K562 (cell line): ENCODE data around the gene ACOT7. TPM values are rescaled to one million over a fixed set of nuclear protein-coding genes. Genes with fewer than 3 reads are reported as not detected.

Source experiments
- ARID2 ChIP-seq: fragments of 450-650 bp; IDR thresholded peaks from 2 replicates; pipeline ENCODE4 v1.6.1; 2017; ENCODE audit warnings: antibody characterized with exemption, mild to moderate bottlenecking
- BHLHE40 ChIP-seq: IDR thresholded peaks from 2 replicates; pipeline ENCODE4 v1.6.1; 2011; ENCODE audit warnings: low read length, improper control_type of control experiment
- CTBP1 ChIP-seq: fragments of 450-650 bp; IDR thresholded peaks from 2 replicates; pipeline ENCODE4 v1.6.1; 2016; ENCODE audit warnings: borderline replicate concordance
- CXXC5 ChIP-seq: fragments of 250-450 bp; sonication (Bioruptor Pico); IDR thresholded peaks from 2 replicates; pipeline ENCODE4 v1.8.0; 2022; ENCODE audit warnings: inconsistent platforms, mild to moderate bottlenecking, moderate library complexity
- FOXA3 ChIP-seq, 2 experiments: fragments of 450-650 bp in 1 of 2; sonication (generic) in 1 of 2; formaldehyde crosslinking; IDR thresholded peaks in 1 of 2; conservative IDR thresholded peaks in 1 of 2; 2 replicates each; pipeline versions ENCODE4 v1.4.0 to v1.8.0; 2020 to 2022; ENCODE audit warnings: mild to moderate bottlenecking in 2 of 2, missing genetic modification reagents in 1 of 2
- NR2C2 ChIP-seq, 2 experiments: fragments of 200-800 bp in 1 of 2; sonication (Bioruptor generic) in 1 of 2; sonication (generic) in 1 of 2; formaldehyde crosslinking in 1 of 2; IDR thresholded peaks; 2 replicates each; pipeline versions ENCODE4 v1.6.1 to v1.8.0; 2016 to 2022; ENCODE audit warnings: mild to moderate bottlenecking in 1 of 2, missing compliant biosample characterization in 1 of 2, missing genetic modification characterization in 1 of 2, missing genetic modification reagents in 1 of 2
- PRMT5 ChIP-seq: sonication (generic); formaldehyde crosslinking; IDR thresholded peaks from 2 replicates; pipeline ENCODE4 v1.5.0; 2020; ENCODE audit warnings: missing genetic modification reagents
- SMAD3 ChIP-seq: fragments of 450-650 bp; formaldehyde crosslinking; conservative IDR thresholded peaks from 2 replicates; pipeline ENCODE4 v1.4.0; 2020; ENCODE audit warnings: mild to moderate bottlenecking
- SRSF9 ChIP-seq: fragments of 200-400 bp; formaldehyde crosslinking; IDR thresholded peaks from 2 replicates; pipeline ENCODE4 v1.6.1; 2017; ENCODE audit warnings: low read depth, low read length, borderline replicate concordance
- U2AF1 ChIP-seq: fragments of 200-400 bp; formaldehyde crosslinking; optimal IDR thresholded peaks from 2 replicates; pipeline ENCODE3; 2017; ENCODE audit warnings: mild to moderate bottlenecking, low read depth, low read length, moderate library complexity
- U2AF2 ChIP-seq: fragments of 200-400 bp; formaldehyde crosslinking; optimal IDR thresholded peaks from 2 replicates; pipeline ENCODE3; 2017; ENCODE audit warnings: low read depth, mild to moderate bottlenecking, low read length
- ZBTB8A ChIP-seq: fragments of 450-650 bp; IDR thresholded peaks from 2 replicates; pipeline ENCODE4 v1.6.1; 2018; ENCODE audit warnings: mild to moderate bottlenecking, moderate library complexity; ENCODE audit not compliant: partially characterized antibody
- ZNF76 ChIP-seq: fragments of 250-450 bp; sonication (Bioruptor Pico); IDR thresholded peaks from 2 replicates; pipeline ENCODE4 v1.4.0; 2020; ENCODE audit warnings: mild to moderate bottlenecking, moderate library complexity, borderline replicate concordance
- polyA plus RNA-seq, 8 experiments: library from polyadenylated mRNA; depleted of rRNA in 4 of 8; stranded (reverse) in 5 of 8; unstranded in 3 of 8; fragments of >200 nt; fragmentation: Nextera tagmentation in 2 of 8; fragmentation: Illumina TruSeq in 1 of 8; extraction: Ambion mirVana in 2 of 8; extraction: Trizol in 1 of 8; gene quantifications; 2 replicates each; pipeline versions ENCODE4 v1.2.1 to v1.2.3, GENCODE V29; 2011 to 2014; ENCODE audit warnings: inconsistent platforms in 1 of 8, missing spikeins in 1 of 8
- total RNA-seq, 7 experiments: library from RNA; depleted of rRNA in 6 of 7; stranded (reverse); fragments of >200 nt in 6 of 7; fragmentation: Illumina TruSeq in 2 of 7; extraction: Trizol in 2 of 7; gene quantifications; 2 replicates each; pipeline versions ENCODE4 v1.2.1 to v1.2.3, GENCODE V29; 2011 to 2021; ENCODE audit warnings: low replicate concordance in 1 of 7
- TF ChIP-seq, protein P1 (sequence below): sonication (generic); formaldehyde crosslinking; IDR thresholded peaks from 2 replicates; pipeline ENCODE4 v1.9.0; 2022; ENCODE audit warnings: mild to moderate bottlenecking, missing genetic modification reagents
- TF ChIP-seq, protein P2 (sequence below): fragments of 250-450 bp; sonication (Bioruptor Pico); IDR thresholded peaks from 2 replicates; pipeline ENCODE4 v1.4.0; 2020; ENCODE audit warnings: mild to moderate bottlenecking
- TF ChIP-seq, protein P3 (sequence below): fragments of 250-450 bp; sonication (Bioruptor Pico); IDR thresholded peaks from 2 replicates; pipeline ENCODE4 v1.4.0; 2020

Gene ACOT7
- total and polyA plus RNA-seq, 9 of the 15 experiments (the other 6 are each of a cell fraction or from before 2014, with no cell fraction given) = 7.0 to 92.6 (median 37.2) TPM

DNA sequence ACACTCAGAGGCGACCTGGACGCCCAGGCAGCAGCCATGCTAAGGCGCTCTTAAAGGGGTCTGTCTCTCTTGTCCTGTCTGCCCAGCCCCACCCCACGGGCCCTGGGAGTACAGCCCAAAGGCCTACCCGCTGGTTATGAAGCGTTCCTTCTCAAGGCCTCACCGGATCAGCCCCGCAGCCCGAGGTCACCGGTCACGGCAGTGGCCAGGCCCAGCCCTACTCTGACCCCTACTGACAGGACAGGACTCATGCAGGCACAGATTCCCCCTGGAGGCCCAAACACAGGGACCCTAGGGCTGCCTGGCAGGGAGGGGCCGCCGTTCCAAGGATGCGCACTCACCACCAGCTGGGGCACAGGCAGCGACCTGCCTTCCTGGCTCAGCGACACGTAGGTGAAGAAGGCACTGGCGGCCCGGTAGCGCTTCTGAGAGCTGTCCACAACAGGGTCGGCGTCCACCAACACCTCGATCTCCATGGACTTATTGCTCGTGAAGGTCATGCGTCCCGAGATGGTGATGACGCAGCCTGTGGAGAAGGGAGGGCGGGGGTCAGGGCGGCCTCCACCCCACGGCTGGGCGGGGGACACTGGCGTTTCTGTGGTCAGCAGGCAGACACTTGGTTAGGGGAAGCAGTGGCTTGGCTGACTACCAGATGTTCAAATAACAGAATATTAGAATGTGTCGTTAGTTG, 112.7 kb downstream of the ACOT7 start (continued):
- TF ChIP-seq SRSF9 = no peak
- no peak for TF ChIP-seq PRMT5 (CRISPR knock-in tag)
- peak; percentile 44; the same call in 1 of the 2 replicates for TF ChIP-seq CTBP1
- TF ChIP-seq U2AF1 = no peak
- TF ChIP-seq BHLHE40 = no peak
- TF ChIP-seq ARID2 = 0 out of 2 replicates have a peak, but pooled peaks have one; percentile 23
- peak; percentile 84 for TF ChIP-seq NR2C2 (CRISPR knock-in tag; IDR thresholded peaks at IDR 0.05)
- no peak for TF ChIP-seq NR2C2 (tag; IDR thresholded peaks at IDR 0.05)
- TF ChIP-seq, protein P1, sequence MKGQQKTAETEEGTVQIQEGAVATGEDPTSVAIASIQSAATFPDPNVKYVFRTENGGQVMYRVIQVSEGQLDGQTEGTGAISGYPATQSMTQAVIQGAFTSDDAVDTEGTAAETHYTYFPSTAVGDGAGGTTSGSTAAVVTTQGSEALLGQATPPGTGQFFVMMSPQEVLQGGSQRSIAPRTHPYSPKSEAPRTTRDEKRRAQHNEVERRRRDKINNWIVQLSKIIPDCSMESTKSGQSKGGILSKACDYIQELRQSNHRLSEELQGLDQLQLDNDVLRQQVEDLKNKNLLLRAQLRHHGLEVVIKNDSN (CRISPR knock-in tag) = 0 out of 2 replicates have a peak, but pooled peaks have one; percentile 33
- TF ChIP-seq, protein P2, sequence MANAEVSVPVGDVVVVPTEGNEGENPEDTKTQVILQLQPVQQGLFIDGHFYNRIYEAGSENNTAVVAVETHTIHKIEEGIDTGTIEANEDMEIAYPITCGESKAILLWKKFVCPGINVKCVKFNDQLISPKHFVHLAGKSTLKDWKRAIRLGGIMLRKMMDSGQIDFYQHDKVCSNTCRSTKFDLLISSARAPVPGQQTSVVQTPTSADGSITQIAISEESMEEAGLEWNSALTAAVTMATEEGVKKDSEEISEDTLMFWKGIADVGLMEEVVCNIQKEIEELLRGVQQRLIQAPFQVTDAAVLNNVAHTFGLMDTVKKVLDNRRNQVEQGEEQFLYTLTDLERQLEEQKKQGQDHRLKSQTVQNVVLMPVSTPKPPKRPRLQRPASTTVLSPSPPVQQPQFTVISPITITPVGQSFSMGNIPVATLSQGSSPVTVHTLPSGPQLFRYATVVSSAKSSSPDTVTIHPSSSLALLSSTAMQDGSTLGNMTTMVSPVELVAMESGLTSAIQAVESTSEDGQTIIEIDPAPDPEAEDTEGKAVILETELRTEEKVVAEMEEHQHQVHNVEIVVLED (CRISPR knock-in tag) = no peak
- TF ChIP-seq CXXC5 (CRISPR knock-in tag) = no peak
- TF ChIP-seq FOXA3 (CRISPR knock-in tag; conservative IDR thresholded peaks at IDR 0.05 in 1 of 2, IDR thresholded peaks at IDR 0.05 in 1 of 2) = no peak
- no peak for TF ChIP-seq ZNF76 (CRISPR knock-in tag)
- TF ChIP-seq SMAD3 (CRISPR knock-in tag) = no peak
- no peak for TF ChIP-seq ZBTB8A
- TF ChIP-seq, protein P3, sequence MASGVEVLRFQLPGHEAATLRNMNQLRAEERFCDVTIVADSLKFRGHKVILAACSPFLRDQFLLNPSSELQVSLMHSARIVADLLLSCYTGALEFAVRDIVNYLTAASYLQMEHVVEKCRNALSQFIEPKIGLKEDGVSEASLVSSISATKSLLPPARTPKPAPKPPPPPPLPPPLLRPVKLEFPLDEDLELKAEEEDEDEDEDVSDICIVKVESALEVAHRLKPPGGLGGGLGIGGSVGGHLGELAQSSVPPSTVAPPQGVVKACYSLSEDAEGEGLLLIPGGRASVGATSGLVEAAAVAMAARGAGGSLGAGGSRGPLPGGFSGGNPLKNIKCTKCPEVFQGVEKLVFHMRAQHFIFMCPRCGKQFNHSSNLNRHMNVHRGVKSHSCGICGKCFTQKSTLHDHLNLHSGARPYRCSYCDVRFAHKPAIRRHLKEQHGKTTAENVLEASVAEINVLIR (CRISPR knock-in tag) = peak; percentile 47; the same call in 1 of the 2 replicates
- no peak for TF ChIP-seq U2AF2
